ENCODE results near the gene CHPF2.

Gene CHPF2

DNA sequence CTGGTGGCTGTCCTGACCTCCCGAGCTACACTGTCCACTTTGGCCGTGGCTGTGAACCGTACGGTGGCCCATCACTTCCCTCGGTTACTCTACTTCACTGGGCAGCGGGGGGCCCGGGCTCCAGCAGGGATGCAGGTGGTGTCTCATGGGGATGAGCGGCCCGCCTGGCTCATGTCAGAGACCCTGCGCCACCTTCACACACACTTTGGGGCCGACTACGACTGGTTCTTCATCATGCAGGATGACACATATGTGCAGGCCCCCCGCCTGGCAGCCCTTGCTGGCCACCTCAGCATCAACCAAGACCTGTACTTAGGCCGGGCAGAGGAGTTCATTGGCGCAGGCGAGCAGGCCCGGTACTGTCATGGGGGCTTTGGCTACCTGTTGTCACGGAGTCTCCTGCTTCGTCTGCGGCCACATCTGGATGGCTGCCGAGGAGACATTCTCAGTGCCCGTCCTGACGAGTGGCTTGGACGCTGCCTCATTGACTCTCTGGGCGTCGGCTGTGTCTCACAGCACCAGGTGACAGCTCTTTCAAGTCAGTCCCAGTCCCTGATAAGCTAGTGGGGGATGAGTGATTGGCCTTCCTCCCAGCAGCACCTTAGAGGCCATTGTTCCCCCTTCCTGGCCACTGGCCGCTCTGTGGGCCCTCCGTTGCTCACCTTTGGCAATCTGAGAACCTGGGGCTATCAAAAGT is 3.0 kb downstream of the CHPF2 start:
- TF ChIP-seq, protein P1, sequence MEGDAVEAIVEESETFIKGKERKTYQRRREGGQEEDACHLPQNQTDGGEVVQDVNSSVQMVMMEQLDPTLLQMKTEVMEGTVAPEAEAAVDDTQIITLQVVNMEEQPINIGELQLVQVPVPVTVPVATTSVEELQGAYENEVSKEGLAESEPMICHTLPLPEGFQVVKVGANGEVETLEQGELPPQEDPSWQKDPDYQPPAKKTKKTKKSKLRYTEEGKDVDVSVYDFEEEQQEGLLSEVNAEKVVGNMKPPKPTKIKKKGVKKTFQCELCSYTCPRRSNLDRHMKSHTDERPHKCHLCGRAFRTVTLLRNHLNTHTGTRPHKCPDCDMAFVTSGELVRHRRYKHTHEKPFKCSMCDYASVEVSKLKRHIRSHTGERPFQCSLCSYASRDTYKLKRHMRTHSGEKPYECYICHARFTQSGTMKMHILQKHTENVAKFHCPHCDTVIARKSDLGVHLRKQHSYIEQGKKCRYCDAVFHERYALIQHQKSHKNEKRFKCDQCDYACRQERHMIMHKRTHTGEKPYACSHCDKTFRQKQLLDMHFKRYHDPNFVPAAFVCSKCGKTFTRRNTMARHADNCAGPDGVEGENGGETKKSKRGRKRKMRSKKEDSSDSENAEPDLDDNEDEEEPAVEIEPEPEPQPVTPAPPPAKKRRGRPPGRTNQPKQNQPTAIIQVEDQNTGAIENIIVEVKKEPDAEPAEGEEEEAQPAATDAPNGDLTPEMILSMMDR (IDR thresholded peaks at IDR 0.05): no peak
- H3K27ac ChIP-seq: no peak overlapping the region
- H3K4me3 ChIP-seq (ENCODE audit: low read depth in 1 of 2, low read length in 1 of 2): no peak overlapping the region
- H3K27me3 ChIP-seq: no peaks in the 10 kb centered on the region
- H3K4me1 ChIP-seq (ENCODE audit: control insufficient read depth in 1 of 2, insufficient read depth in 1 of 2, low read depth in 1 of 2, low read length in 1 of 2): peaks cover 19 to 22% of the 10 kb centered on the region in 2 experiments
- no peaks in the 10 kb centered on the region for H3K9me3 ChIP-seq
- H3K36me3 ChIP-seq: peaks cover 55% of the 10 kb centered on the region

DNA sequence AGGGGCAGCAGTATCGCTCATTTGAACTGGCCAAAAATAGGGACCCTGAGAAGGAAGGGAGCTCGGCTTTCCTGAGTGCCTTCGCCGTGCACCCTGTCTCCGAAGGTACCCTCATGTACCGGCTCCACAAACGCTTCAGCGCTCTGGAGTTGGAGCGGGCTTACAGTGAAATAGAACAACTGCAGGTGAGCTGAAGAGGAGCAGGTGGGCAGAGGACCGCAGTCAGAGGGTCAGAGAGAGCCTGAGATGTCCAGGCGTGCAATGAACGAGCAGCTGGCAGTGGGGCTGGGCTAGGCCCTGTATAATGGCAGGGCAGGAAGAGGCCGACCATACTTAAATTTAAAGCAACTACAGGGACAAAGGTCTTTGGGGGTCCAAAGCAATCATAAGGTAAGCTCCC is 4.1 kb downstream of the CHPF2 start:
- Histone ChIP-seq H3K27me3 (no peaks in the 10 kb centered on the region), H3K36me3 (peaks cover 62% of the 10 kb centered on the region), H3K4me3 (ENCODE audit: low read depth in 1 of 2, low read length in 1 of 2) (no peak overlapping the region), H3K9me3 (no peaks in the 10 kb centered on the region), H3K27ac (no peak overlapping the region), H3K4me1 (ENCODE audit: control insufficient read depth in 1 of 2, insufficient read depth in 1 of 2, low read depth in 1 of 2, low read length in 1 of 2) (peaks cover 19 to 22% of the 10 kb centered on the region in 2 experiments)
- TF ChIP-seq, protein P1 (IDR thresholded peaks at IDR 0.05): no peak

DNA sequence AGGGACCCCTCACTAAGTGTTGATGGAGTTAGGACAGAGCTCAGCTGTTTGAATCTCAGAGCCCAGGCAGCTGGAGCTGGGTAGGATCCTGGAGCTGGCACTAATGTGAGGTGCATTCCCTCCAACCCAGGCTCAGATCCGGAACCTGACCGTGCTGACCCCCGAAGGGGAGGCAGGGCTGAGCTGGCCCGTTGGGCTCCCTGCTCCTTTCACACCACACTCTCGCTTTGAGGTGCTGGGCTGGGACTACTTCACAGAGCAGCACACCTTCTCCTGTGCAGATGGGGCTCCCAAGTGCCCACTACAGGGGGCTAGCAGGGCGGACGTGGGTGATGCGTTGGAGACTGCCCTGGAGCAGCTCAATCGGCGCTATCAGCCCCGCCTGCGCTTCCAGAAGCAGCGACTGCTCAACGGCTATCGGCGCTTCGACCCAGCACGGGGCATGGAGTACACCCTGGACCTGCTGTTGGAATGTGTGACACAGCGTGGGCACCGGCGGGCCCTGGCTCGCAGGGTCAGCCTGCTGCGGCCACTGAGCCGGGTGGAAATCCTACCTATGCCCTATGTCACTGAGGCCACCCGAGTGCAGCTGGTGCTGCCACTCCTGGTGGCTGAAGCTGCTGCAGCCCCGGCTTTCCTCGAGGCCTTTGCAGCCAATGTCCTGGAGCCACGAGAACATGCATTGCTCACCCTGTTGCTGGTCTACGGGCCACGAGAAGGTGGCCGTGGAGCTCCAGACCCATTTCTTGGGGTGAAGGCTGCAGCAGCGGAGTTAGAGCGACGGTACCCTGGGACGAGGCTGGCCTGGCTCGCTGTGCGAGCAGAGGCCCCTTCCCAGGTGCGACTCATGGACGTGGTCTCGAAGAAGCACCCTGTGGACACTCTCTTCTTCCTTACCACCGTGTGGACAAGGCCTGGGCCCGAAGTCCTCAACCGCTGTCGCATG is 5.2 kb downstream of the CHPF2 start:
- Histone ChIP-seq H3K4me1 (ENCODE audit: control insufficient read depth in 1 of 2, insufficient read depth in 1 of 2, low read depth in 1 of 2, low read length in 1 of 2) (peaks cover 13 to 14% of the 10 kb centered on the region in 2 experiments), H3K27ac (no peak overlapping the region), H3K9me3 (no peaks in the 10 kb centered on the region), H3K36me3 (peaks cover 62% of the 10 kb centered on the region), H3K4me3 (ENCODE audit: low read depth in 1 of 2, low read length in 1 of 2) (no peak overlapping the region), H3K27me3 (peaks cover 4% of the 10 kb centered on the region)
- TF ChIP-seq, protein P1 (IDR thresholded peaks at IDR 0.05): no peak

DNA sequence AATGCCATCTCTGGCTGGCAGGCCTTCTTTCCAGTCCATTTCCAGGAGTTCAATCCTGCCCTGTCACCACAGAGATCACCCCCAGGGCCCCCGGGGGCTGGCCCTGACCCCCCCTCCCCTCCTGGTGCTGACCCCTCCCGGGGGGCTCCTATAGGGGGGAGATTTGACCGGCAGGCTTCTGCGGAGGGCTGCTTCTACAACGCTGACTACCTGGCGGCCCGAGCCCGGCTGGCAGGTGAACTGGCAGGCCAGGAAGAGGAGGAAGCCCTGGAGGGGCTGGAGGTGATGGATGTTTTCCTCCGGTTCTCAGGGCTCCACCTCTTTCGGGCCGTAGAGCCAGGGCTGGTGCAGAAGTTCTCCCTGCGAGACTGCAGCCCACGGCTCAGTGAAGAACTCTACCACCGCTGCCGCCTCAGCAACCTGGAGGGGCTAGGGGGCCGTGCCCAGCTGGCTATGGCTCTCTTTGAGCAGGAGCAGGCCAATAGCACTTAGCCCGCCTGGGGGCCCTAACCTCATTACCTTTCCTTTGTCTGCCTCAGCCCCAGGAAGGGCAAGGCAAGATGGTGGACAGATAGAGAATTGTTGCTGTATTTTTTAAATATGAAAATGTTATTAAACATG is 6.0 kb downstream of the CHPF2 start:
- Histone ChIP-seq H3K9me3 (no peaks in the 10 kb centered on the region), H3K4me3 (ENCODE audit: low read depth in 1 of 2, low read length in 1 of 2) (no peak overlapping the region), H3K27ac (no peak overlapping the region), H3K36me3 (peaks cover 62% of the 10 kb centered on the region), H3K4me1 (ENCODE audit: control insufficient read depth in 1 of 2, insufficient read depth in 1 of 2, low read depth in 1 of 2, low read length in 1 of 2) (peaks cover 15 to 16% of the 10 kb centered on the region in 2 experiments), H3K27me3 (peaks cover 11% of the 10 kb centered on the region)
- TF ChIP-seq, protein P1 (IDR thresholded peaks at IDR 0.05): no peak

DNA sequence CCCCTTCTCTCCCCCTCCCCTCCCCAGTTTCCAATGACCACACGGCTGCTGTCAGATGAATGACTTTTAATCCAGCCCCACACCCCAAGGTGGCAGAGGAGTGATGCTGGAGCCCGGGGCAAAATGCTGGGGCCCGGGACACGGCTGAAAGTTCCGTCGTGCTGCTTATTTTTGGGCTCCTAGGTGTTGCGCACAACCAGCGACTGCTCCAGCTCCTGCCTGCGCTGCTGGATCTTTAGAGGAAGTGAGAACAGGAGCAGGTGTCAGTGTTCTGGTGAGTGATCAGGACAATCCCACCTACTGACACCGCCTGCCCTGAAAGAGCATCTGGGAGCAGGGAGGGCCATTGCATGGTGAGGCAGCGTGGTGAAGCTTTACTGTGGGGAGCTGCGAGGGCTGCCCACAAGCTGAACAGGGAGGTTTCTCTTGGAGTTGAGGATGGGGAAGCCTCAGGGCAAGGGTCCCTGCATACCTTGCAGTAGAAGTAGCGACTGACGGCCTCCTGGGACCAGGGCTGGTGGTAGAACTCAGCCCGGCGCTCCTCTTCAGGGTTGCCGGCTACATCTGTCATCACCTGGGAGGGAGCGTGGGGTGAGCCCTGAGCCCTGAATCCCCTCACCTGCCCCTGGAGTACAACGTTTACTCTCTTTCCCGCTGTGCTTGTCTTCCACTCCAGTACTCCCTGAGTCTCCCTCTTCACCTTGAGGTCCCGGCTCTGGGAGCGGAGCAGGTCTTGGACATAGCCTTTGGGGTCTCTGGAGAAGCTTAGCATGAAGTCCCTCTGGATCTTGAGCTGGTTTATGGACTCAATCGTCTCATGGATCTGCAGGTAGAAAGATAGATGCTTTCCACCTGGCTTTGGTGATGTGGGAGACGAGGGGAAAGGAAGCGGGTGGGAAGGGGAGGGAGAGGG is 6.9 kb downstream of the CHPF2 start:
- TF ChIP-seq, protein P1 (IDR thresholded peaks at IDR 0.05): no peak
- Histone ChIP-seq H3K36me3 (peaks cover 62% of the 10 kb centered on the region), H3K4me3 (ENCODE audit: low read depth in 1 of 2, low read length in 1 of 2) (no peak overlapping the region), H3K27me3 (peaks cover 20% of the 10 kb centered on the region), H3K27ac (no peak overlapping the region), H3K9me3 (no peaks in the 10 kb centered on the region), H3K4me1 (ENCODE audit: control insufficient read depth in 1 of 2, insufficient read depth in 1 of 2, low read depth in 1 of 2, low read length in 1 of 2) (peaks cover 16% of the 10 kb centered on the region in 2 experiments)
